A549 (cell line): ENCODE results near the gene MRPL44. TPM values are rescaled to one million over a fixed set of nuclear protein-coding genes. Genes with fewer than 3 reads are reported as not detected.

Experiments used
- ATAC-seq, 2 experiments: fragments of 200-7000 bp in 1 of 2; fragments of >200 bp in 1 of 2; cut with Nextera tagmentation in 1 of 2; cut with Tn5 transposase in 1 of 2; 3 replicates each; pipeline versions ENCODE4 v1.8.0 to v1.9.1; 2018 to 2020; ENCODE audit warnings: mild to moderate bottlenecking in 1 of 2, moderate library complexity in 1 of 2
- CTCF ChIA-PET: fragments of 300-600 bp; sonication (Branson Sonifier 250); formaldehyde crosslinking; extraction: SDS; loops from one replicate; lab custom pipeline; 2021; ENCODE audit warnings: antibody characterized with exemption, inconsistent platforms; lab: Yijun Ruan, JAX
- POLR2A ChIA-PET: fragments of 350-600 bp; formaldehyde crosslinking; extraction: SDS; loops from one replicate; lab custom pipeline; 2021; ENCODE audit warnings: antibody characterized with exemption, inconsistent platforms; lab: Yijun Ruan, JAX
- DNase-seq, 2 experiments: peaks; one replicate each; pipeline versions ENCODE4 v3.0.0 to v3.0.0-alpha.2; 2011 to 2016; ENCODE audit warnings: low read depth in 1 of 2, low spot score in 1 of 2
- FAIRE-seq: peaks from 2 replicates; lab custom pipeline; 2011; peaks lifted over from hg19 to GRCh38; lab: Jason Lieb, UNC
- H3K27ac ChIP-seq, 2 experiments: fragments of >200 bp; sonication (Bioruptor Twin); formaldehyde crosslinking; 3 replicates each; pipeline ENCODE4 v1.5.1; 2016 to 2017
- H3K4me1 ChIP-seq: fragments of >200 bp; sonication (Bioruptor Twin); formaldehyde crosslinking; 3 replicates; pipeline ENCODE4 v1.6.1; 2016
- H3K4me2 ChIP-seq: fragments of >200 bp; sonication (Bioruptor Twin); formaldehyde crosslinking; 3 replicates; pipeline ENCODE4 v1.6.1; 2016
- H3K4me3 ChIP-seq: fragments of >200 bp; sonication (Bioruptor Twin); formaldehyde crosslinking; 3 replicates; pipeline ENCODE4 v1.5.1; 2016
- H3K9me3 ChIP-seq: fragments of >200 bp; sonication (Bioruptor Twin); formaldehyde crosslinking; 3 replicates; pipeline ENCODE4 v1.6.1; 2016
- CEBPB ChIP-seq, 2 experiments: fragments of >200 bp in 1 of 2; sonication (Bioruptor Twin) in 1 of 2; formaldehyde crosslinking in 1 of 2; IDR thresholded peaks; 2 replicates each; pipeline ENCODE4 v1.6.1; 2012 to 2016
- EHF ChIP-seq: fragments of 250-450 bp; sonication (Bioruptor Pico); IDR thresholded peaks from 2 replicates; pipeline ENCODE4 v1.5.0; 2020; ENCODE audit warnings: mild to moderate bottlenecking
- HEYL ChIP-seq: fragments of 250-450 bp; sonication (Bioruptor Pico); IDR thresholded peaks from 2 replicates; pipeline ENCODE4 v1.8.0; 2021; ENCODE audit warnings: mild to moderate bottlenecking, moderate library complexity
- HMGXB4 ChIP-seq: fragments of 250-450 bp; sonication (Bioruptor Pico); IDR thresholded peaks from 2 replicates; pipeline ENCODE4 v1.5.0; 2021; ENCODE audit warnings: mild to moderate bottlenecking, moderate library complexity, borderline replicate concordance
- MAZ ChIP-seq: fragments of 150-350 bp; IDR thresholded peaks from 2 replicates; pipeline ENCODE4 v1.6.1; 2014; ENCODE audit warnings: antibody characterized with exemption, low read depth, low read length, borderline replicate concordance
- NR3C1 ChIP-seq: fragments of >200 bp; sonication (Bioruptor Twin); formaldehyde crosslinking; IDR thresholded peaks from 3 replicates; pipeline ENCODE4 v1.6.1; 2017
- REST ChIP-seq: fragments of 200-600 bp; sonication (generic); IDR thresholded peaks from 2 replicates; pipeline ENCODE4 v1.6.1; 2016; ENCODE audit warnings: antibody characterized with exemption, mild to moderate bottlenecking, moderate library complexity
- RFX5 ChIP-seq: fragments of 450-650 bp; IDR thresholded peaks from 2 replicates; pipeline ENCODE4 v1.7.1; 2014; ENCODE audit warnings: antibody characterized with exemption, mild to moderate bottlenecking, moderate library complexity
- WGBS: methylation state at CpG from one replicate; pipeline ENCODE4 v1.1.6; 2017; ENCODE audit errors: missing lambda C conversion rate; 5-methylcytosine and 5-hydroxymethylcytosine counted together
- polyA plus RNA-seq, 4 experiments: library from polyadenylated mRNA; depleted of rRNA in 3 of 4; stranded (reverse); fragments of >200 nt; fragmentation: RNase III in 1 of 4; extraction: RNeasy Plus Mini Kit Qiagen cat#74134 plus additional on column Dnase treatment in 1 of 4; gene quantifications; 2 replicates in 3 of 4; 3 replicates in 1 of 4; pipeline ENCODE4 v1.2.3, GENCODE V29; 2011 to 2017
- TF ChIP-seq, protein P1 (sequence below): IDR thresholded peaks from 2 replicates; pipeline ENCODE4 v1.6.1; 2012; ENCODE audit warnings: low read depth, borderline replicate concordance
- TF ChIP-seq, protein P2 (sequence below): IDR thresholded peaks from 2 replicates; pipeline ENCODE4 v1.6.1; 2012

MRPL44 gene
- polyA plus RNA-seq, 2 of the 4 experiments (the other 2 are of a cell fraction) = 39.0 to 39.2 TPM

GRCh38 chr2:223925106-223925505 lies 32.2 kb upstream of the MRPL44 start:
- CTCF ChIA-PET = interaction anchor here (1.6 kb wide), 1 partner anchor 10 kb away, joined by 3 read pairs; no protein-coding TSS in a partner anchor
- TF ChIP-seq CEBPB (IDR thresholded peaks at IDR 0.05) = peak in 1 of 2 experiments; percentile 41; a peak in 1 of 4 replicates
- TF ChIP-seq, protein P1, sequence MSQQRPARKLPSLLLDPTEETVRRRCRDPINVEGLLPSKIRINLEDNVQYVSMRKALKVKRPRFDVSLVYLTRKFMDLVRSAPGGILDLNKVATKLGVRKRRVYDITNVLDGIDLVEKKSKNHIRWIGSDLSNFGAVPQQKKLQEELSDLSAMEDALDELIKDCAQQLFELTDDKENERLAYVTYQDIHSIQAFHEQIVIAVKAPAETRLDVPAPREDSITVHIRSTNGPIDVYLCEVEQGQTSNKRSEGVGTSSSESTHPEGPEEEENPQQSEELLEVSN = no peak
- TF ChIP-seq EHF (CRISPR knock-in tag) = no peak
- TF ChIP-seq REST = no peak
- Histone ChIP-seq H3K27ac (no peak overlapping the region), H3K9me3 (peaks cover 13% of the 10 kb centered on the region), H3K4me1 (peaks cover 18% of the 10 kb centered on the region), H3K4me2 (no peak overlapping the region), H3K4me3 (no peak overlapping the region)
- FAIRE-seq (no peak), ATAC-seq (no peak), DNase-seq (no peak)
- POLR2A ChIA-PET = no interaction called here
- WGBS = 98% methylated on average over 3 of the region's 3 CpGs

DNA sequence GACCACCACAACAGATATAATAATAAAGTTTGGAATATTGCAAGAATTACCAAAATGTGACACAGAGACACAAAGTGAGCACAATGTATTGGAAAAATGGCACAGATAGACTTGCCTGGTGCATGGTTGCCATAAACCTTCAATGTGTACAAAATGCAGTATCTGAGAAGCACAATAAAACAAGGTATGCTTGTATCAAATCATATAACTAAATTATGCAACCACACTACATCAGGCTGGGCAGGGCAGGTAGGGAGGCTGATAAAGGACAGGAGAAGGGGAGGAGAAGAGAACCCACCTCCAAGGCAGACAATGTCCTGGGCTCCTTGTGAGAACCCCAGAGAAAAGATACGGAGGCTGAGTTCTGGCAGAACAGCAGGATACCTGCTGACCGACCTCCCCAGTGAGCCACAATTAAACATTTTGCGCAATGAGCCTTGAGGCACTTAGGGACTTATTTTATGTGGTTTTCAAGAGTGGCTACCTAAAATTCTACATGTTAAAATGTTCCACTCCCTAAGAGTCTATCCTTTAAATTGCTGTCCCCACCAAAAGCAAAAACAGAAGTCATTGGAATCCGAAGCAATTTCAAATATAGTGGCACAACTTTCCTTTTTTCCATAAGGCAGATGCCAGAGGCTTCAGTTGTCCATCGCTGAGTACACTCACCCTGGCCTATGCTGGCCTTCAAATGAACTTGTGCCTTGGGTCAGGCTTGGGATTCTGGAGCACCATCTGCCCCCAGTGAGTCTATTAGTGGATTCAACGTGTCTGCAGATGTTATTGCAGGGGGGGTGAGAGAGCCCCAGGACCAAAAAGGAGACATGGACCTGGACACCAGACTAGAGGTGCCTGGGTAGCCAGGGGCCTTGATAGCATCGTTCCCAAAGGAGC lies 28.9 kb upstream of the MRPL44 start:
- POLR2A ChIA-PET = no interaction called here

More for the DNA sequence above, 28.9 kb upstream of the MRPL44 start:
- Histone ChIP-seq H3K9me3 (peaks cover 13% of the 10 kb centered on the region), H3K4me2 (no peak overlapping the region), H3K4me3 (no peak overlapping the region), H3K27ac (no peak overlapping the region), H3K4me1 (peaks cover 35% of the 10 kb centered on the region)
- FAIRE-seq (no peak), DNase-seq (no peak), ATAC-seq (no peak)
- WGBS = 88% methylated on average over 6 of the region's 7 CpGs
- TF ChIP-seq HEYL (no peak), HMGXB4 (no peak), MAZ (no peak), RFX5 (no peak), NR3C1 (no peak)
- TF ChIP-seq, protein P1 = no peak
- TF ChIP-seq, protein P2, sequence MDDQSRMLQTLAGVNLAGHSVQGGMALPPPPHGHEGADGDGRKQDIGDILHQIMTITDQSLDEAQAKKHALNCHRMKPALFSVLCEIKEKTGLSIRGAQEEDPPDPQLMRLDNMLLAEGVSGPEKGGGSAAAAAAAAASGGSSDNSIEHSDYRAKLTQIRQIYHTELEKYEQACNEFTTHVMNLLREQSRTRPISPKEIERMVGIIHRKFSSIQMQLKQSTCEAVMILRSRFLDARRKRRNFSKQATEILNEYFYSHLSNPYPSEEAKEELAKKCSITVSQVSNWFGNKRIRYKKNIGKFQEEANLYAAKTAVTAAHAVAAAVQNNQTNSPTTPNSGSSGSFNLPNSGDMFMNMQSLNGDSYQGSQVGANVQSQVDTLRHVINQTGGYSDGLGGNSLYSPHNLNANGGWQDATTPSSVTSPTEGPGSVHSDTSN = no peak
- CTCF ChIA-PET = interaction anchor here (0.6 to 1.2 kb wide), 2 partner anchors 67 to 615 kb away, joined by 3 to 5 read pairs; no protein-coding TSS in a partner anchor
